ENCODE results near the gene CAMSAP1. TPM values are rescaled to one million over a fixed set of nuclear protein-coding genes. Genes with fewer than 3 reads are reported as not detected.

The CAMSAP1 gene
- polyA plus RNA-seq, 3 donors, result 0.71 to 9.0 (median 0.75) TPM

DNA sequence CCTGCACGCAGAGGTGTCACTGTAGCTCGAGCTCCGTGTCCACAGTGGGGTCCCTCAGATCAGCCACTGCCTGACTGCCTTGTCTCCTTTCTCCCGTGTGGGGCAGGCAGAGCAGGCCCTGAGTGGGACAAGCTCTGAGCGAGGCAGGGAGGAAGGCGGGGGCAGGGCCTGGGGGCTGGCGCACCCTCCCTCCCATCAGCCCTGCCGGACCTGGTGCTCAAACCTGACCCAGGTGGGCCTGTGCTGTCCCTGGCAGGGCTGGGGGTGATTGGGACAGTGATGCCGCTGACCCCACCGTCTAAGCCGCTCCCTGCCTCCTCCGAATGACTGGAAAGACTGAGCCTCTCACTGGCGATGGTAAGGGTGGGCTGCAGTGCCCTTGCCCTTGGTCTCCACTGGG, 144.4 kb downstream of the CAMSAP1 start:
- TF ChIP-seq, protein P1, sequence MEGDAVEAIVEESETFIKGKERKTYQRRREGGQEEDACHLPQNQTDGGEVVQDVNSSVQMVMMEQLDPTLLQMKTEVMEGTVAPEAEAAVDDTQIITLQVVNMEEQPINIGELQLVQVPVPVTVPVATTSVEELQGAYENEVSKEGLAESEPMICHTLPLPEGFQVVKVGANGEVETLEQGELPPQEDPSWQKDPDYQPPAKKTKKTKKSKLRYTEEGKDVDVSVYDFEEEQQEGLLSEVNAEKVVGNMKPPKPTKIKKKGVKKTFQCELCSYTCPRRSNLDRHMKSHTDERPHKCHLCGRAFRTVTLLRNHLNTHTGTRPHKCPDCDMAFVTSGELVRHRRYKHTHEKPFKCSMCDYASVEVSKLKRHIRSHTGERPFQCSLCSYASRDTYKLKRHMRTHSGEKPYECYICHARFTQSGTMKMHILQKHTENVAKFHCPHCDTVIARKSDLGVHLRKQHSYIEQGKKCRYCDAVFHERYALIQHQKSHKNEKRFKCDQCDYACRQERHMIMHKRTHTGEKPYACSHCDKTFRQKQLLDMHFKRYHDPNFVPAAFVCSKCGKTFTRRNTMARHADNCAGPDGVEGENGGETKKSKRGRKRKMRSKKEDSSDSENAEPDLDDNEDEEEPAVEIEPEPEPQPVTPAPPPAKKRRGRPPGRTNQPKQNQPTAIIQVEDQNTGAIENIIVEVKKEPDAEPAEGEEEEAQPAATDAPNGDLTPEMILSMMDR (IDR thresholded peaks at IDR 0.05), result no peak
- DNase-seq, result no peak
- Mint-ChIP-seq H3K4me3 (no peak overlapping the region), H3K27ac (no peak overlapping the region), H3K4me1 (no peaks in the 10 kb centered on the region), H3K27me3 (ENCODE audit: low read depth in 3 of 3) (peaks cover 0 to 6% (median 2%) of the 10 kb centered on the region in 3 donors), H3K9me3 (peaks cover 23 to 37% (median 32%) of the 10 kb centered on the region in 7 donors), H3K36me3 (no peaks in the 10 kb centered on the region)
- H3K9ac ChIP-seq (ENCODE audit: insufficient read depth, low read length, poor library complexity, severe bottlenecking), result no peak overlapping the region
- intact Hi-C loops (cut with micrococcal nuclease), result no loop called here
- H4K20me1 ChIP-seq (ENCODE audit: insufficient read depth, low read length), result no peaks in the 10 kb centered on the region
- no peak overlapping the region for H2AFZ ChIP-seq (ENCODE audit: insufficient read depth, low read depth, low read length, poor library complexity, severe bottlenecking)
- WGBS (ENCODE audit: insufficient coverage), result 94% methylated on average over 11 of the region's 13 CpGs
- H3K79me2 ChIP-seq (ENCODE audit: insufficient read depth, low read length), result no peaks in the 10 kb centered on the region
- H3K4me1 ChIP-seq (ENCODE audit: control insufficient read depth in 1 of 2, insufficient read depth in 2 of 2, low read length in 2 of 2), result no peaks in the 10 kb centered on the region
- no peaks in the 10 kb centered on the region for H3K27me3 ChIP-seq (ENCODE audit: control insufficient read depth in 2 of 2, insufficient read depth in 2 of 2, low read length in 2 of 2)
- no peaks in the 10 kb centered on the region for H3K36me3 ChIP-seq (replicated peaks in 1 of 2; ENCODE audit: control insufficient read depth in 1 of 2, insufficient read depth in 2 of 2, low read length in 2 of 2)
- H3K4me2 ChIP-seq (replicated peaks; ENCODE audit: extremely low read depth, low read length, poor library complexity, severe bottlenecking), result no peak overlapping the region
- H3K9me3 ChIP-seq (replicated peaks in 1 of 2; ENCODE audit: control insufficient read depth in 1 of 2, insufficient read depth in 1 of 2, low read length in 2 of 2), result peaks cover 28 to 34% of the 10 kb centered on the region in 2 donors
- H3K27ac ChIP-seq (ENCODE audit: low read depth in 1 of 2, low read length in 2 of 2), result no peak overlapping the region
- no peak overlapping the region for H3K4me3 ChIP-seq (replicated peaks in 1 of 3; ENCODE audit: low read depth in 2 of 3, low read length in 3 of 3)

DNA sequence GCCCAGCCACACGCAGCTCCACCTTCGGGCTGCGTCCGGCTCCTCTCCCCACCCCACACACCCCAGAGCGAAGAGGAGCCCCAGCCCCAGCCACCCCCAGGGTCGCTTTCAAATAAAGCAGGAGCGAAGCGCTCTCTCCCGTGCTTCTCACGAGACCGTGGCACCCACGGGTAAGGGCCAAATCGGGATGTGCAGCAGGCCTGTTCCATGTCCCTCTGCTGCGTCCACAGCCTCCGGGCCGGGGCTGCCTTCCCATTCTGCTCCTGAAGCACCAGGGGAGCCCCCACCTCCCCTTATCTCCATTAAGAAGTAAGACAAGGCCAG, 145.5 kb downstream of the CAMSAP1 start:
- intact Hi-C loops (cut with micrococcal nuclease), result no loop called here
- Mint-ChIP-seq H3K9me3 (peaks cover 18 to 26% (median 21%) of the 10 kb centered on the region in 7 donors), H3K4me3 (no peak overlapping the region), H3K27me3 (ENCODE audit: low read depth in 3 of 3) (peaks cover 0 to 6% (median 2%) of the 10 kb centered on the region in 3 donors), H3K36me3 (no peaks in the 10 kb centered on the region), H3K27ac (no peak overlapping the region), H3K4me1 (no peaks in the 10 kb centered on the region)
- H3K79me2 ChIP-seq (ENCODE audit: insufficient read depth, low read length), result no peaks in the 10 kb centered on the region
- DNase-seq, result no peak
- WGBS (ENCODE audit: insufficient coverage), result 91% methylated on average over 16 of the region's 16 CpGs
- no peaks in the 10 kb centered on the region for H3K36me3 ChIP-seq (replicated peaks in 1 of 2; ENCODE audit: control insufficient read depth in 1 of 2, insufficient read depth in 2 of 2, low read length in 2 of 2)
- TF ChIP-seq, protein P1 (IDR thresholded peaks at IDR 0.05), result no peak
- H3K4me3 ChIP-seq (replicated peaks in 1 of 3; ENCODE audit: low read depth in 2 of 3, low read length in 3 of 3), result no peak overlapping the region
- H3K9ac ChIP-seq (ENCODE audit: insufficient read depth, low read length, poor library complexity, severe bottlenecking), result no peak overlapping the region
- H3K4me2 ChIP-seq (replicated peaks; ENCODE audit: extremely low read depth, low read length, poor library complexity, severe bottlenecking), result no peak overlapping the region
- H2AFZ ChIP-seq (ENCODE audit: insufficient read depth, low read depth, low read length, poor library complexity, severe bottlenecking), result no peak overlapping the region
- peaks cover 17 to 22% of the 10 kb centered on the region in 2 donors for H3K9me3 ChIP-seq (replicated peaks in 1 of 2; ENCODE audit: control insufficient read depth in 1 of 2, insufficient read depth in 1 of 2, low read length in 2 of 2)
- H3K4me1 ChIP-seq (ENCODE audit: control insufficient read depth in 1 of 2, insufficient read depth in 2 of 2, low read length in 2 of 2), result no peaks in the 10 kb centered on the region
- no peak overlapping the region for H3K27ac ChIP-seq (ENCODE audit: low read depth in 1 of 2, low read length in 2 of 2)
- H4K20me1 ChIP-seq (ENCODE audit: insufficient read depth, low read length), result no peaks in the 10 kb centered on the region
- no peaks in the 10 kb centered on the region for H3K27me3 ChIP-seq (ENCODE audit: control insufficient read depth in 2 of 2, insufficient read depth in 2 of 2, low read length in 2 of 2)

Measured in CD14-positive monocyte (primary cell).